VCaP (cell line): ENCODE measurements around the gene DCAF8.
"Not testable (repeated sequence)": the region's sequence is repeated elsewhere in the genome, so short reads cannot be mapped to it uniquely, and the experiment has no call there.

Source experiments
- H3K27ac ChIP-seq: fragments of 450-650 bp; 2 replicates; pipeline ENCODE4 v1.5.1; 2017
- TF ChIP-seq, protein P1 (sequence below): fragments of 450-650 bp; conservative IDR thresholded peaks from 2 replicates; pipeline ENCODE4 v1.5.1; 2017; ENCODE audit warnings: mild to moderate bottlenecking, moderate library complexity

DCAF8 gene

DNA sequence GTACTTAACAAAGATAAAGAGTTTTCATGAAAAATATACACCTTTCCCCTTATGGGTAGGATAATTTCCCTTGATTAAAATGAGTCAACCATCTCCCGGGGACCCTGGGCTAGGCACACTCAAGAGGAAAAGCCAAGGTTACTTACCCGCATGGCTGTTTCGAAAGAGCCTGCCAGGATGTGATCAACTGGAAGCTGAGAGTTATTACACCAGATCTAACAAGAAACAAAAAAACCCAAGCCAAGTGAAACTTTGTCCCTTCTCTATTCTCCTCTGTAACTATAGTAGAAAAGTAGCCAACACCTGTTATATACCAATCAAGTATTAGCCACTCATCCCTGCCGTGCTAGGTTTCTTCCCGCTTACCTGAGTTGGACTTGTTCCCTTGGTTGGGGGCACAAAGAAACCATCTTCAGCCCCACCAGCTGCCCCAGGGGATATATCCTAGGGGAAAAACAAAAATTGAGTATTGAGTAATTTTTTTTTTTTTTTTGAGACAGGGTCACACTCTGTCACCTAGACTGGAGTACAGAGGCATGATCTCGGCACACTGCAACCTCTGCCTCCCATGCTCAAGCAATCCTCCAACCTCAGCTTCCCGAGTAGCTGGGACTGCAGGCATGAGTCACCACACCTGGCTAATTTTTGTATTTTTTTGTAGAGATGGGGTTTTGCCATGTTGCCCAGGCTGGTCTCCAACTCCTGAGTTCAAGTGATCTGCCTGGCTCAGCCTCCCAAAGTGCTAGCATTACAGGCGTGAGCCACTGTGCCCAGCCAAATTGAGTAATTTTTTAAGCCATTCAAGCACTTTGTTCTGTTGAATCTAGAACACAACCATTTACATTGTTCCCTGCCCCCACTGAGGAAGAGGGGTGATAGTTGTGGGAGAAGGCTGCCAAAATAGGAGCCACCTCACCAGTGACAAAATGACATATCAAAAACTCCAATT is 30.9 kb upstream of the DCAF8 start:
- TF ChIP-seq, protein P1, sequence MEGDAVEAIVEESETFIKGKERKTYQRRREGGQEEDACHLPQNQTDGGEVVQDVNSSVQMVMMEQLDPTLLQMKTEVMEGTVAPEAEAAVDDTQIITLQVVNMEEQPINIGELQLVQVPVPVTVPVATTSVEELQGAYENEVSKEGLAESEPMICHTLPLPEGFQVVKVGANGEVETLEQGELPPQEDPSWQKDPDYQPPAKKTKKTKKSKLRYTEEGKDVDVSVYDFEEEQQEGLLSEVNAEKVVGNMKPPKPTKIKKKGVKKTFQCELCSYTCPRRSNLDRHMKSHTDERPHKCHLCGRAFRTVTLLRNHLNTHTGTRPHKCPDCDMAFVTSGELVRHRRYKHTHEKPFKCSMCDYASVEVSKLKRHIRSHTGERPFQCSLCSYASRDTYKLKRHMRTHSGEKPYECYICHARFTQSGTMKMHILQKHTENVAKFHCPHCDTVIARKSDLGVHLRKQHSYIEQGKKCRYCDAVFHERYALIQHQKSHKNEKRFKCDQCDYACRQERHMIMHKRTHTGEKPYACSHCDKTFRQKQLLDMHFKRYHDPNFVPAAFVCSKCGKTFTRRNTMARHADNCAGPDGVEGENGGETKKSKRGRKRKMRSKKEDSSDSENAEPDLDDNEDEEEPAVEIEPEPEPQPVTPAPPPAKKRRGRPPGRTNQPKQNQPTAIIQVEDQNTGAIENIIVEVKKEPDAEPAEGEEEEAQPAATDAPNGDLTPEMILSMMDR: no peak

DNA sequence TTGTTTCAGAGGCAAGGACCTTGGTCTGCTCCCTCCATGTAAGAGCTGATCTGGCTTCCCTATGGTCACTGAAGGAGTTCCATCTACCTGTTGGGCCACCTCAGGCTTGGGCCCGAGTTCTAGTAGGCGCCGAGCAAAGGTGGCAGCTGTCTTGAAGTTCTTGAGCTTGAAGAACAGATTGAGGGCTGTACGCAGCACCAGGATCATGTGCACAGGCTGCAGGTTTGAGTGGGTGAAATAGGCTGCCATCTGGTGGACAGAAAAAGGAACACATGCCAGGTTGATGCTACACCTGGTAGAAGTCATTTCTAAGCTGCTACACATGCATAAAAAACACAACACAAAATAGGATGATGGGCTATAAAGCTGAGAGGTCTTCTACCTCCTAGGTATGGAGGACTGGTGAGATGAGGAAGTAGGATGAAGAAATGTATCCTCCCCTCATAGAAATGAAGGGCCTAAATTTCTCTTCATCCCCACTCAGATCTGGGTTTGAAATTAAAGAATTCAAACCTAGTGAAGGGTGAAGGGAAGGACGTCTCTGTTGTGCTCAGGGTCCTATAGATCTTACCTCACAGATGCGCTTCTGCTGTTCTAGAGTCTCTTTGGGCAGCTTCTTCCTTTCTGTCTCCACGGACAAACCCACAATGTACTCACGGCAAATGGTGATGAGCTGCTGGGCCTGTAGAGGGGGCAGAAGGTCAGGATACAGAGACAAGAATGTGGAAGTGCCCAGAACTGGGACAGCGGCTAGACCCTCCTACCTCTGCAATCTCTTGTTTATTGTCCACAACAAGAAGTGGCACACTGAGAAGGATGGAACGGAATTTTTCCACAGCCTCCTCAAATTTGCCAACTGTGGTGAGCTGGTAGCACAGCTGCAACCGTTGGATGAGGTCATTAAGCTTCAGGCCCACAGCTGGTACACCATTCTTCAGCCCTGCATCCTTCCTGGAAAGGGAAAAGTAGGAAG is 29.2 kb upstream of the DCAF8 start:
- TF ChIP-seq, protein P1: peak; percentile 90
- no peak overlapping the region for H3K27ac ChIP-seq

More for the DNA sequence above, 30.9 kb upstream of the DCAF8 start:
- no peak overlapping the region for H3K27ac ChIP-seq

DNA sequence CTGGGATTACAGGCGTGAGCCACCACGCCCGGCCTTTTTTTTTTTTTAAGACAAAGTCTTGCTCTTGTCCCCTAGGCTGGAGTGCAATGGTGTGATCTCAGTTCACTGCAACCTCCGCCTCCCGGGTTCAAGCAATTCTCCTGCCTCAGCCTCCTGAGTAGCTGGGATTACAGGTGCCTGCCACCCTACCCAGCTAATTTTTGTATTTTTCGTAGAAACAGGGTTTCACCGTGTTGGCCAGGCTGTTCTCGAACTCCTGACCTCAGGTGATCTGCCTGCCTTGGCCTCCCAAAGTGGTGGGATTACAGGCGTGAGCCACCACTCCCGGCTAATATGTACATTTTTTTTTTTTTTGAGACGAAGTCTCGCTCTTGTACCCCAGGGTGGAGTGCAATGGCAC is 25.4 kb upstream of the DCAF8 start:
- H3K27ac ChIP-seq: not testable (repeated sequence)

DNA sequence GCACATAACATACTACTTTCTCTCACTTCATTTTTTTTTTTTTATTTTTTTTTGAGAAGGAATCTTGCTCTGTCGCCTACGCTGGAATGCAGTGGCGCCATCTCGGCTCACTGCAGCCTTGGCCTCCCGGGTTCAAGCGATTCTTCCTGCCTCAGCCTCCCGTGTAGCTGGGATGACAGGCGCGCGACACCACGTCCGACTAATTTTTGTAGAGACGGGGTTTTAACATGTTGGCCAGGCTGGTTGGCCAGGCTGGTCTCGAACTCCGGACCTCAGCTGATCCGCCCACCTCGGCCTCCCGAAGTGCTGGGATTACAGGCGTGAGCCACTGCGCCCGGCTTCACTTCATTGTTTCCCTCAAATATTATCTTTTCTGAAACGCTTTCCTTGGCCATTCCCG is 23.2 kb upstream of the DCAF8 start:
- TF ChIP-seq, protein P1: no peak
- H3K27ac ChIP-seq: peak overlapping the region; percentile 81

DNA sequence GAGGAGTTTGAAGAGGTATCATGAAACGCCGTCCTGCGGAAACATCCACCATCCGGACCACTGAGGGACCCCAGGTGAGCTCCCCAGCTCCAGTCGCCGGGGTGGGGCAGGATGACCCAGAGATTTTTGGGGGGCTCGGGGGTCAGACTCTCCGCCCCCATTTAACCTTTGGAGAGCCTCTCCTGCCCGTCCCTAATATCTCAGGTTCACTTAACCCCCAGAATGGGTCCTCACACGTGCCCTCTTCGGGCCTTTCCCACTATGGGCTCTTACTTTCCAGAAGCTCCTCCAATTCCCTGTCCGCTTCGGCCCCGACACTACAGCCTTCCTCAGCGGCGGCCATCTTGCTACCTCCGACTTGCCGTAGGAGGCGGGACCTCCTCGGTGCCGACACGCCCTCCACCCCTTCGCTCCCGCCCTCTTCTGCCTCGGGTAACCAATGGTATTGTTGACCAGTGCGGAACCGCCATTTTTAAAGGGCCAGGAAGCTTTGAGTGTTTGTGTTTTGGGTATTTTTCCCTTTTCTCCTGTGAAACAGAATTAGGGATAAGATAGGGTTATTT is 22.5 kb upstream of the DCAF8 start, which contains the start of gene PEX19:
Gene PEX19 (minus strand): TSS at position 352 of the 563 bp plus-strand sequence. CDS start 9 bp downstream, at position 343.
- peak within 1 kb of the TSS; percentile 81 for H3K27ac ChIP-seq
- TF ChIP-seq, protein P1: no peak

DNA sequence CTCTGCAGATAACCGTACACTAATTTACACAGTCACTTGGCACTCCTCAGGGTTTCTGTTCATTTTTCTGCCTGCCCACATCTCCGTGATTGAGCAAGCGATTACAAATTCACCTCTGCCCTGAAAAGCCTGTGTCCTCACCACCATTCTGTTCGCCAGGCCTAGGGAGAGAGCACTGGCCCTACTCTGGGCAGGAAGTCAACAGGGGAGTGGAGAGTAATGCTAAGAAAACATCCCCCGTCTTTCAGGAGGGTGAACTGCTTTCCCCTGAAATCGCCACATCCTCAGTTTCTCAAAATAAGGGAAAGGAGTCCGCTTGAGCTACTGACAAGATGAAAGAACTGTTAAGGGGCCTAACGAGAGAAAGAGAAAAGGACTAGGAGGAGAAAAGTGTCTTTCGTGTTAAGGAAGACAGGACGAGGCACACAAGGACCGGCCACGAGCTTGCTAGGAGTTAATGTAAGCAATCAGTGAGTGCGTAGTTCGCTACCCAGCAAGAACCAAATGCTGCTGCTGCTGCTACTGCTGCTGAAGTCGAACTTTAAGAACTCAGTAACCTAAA is 22.0 kb upstream of the DCAF8 start:
- peak overlapping the region; percentile 81 for H3K27ac ChIP-seq
- TF ChIP-seq, protein P1: no peak

DNA sequence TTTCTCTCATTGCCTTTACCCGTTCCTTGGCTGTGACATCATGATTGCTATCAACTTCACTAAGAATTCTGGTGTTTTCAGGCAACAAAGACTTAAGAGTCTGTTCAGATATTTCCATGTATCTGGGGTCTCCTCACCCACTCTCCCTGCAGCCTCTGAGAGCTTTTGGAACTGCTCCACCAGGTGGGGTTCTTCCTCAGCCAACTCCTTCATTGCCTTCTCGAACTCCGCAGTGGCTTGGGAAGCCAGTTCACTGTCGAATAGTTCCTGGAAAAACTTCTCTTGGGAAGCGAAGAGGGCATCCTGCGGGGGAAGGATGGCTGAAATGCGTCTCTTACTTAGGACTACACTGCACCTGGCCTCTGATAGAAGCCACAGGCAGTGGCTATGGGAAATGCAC is 20.5 kb upstream of the DCAF8 start:
- no peak overlapping the region for H3K27ac ChIP-seq
- TF ChIP-seq, protein P1: no peak
